Measurements from ENCODE around the gene MISP3. TPM values are rescaled to one million over a fixed set of nuclear protein-coding genes. Genes with fewer than 3 reads are reported as not detected.

MISP3 gene
- total RNA-seq, 8 experiments from 2014 or later, result 0.51 to 7.6 (median 2.1) TPM

- Histone ChIP-seq H3K4me1 (replicated peaks in 1 of 2) (peaks cover 6 to 11% of the 10 kb centered on the region in 2 donors), H3K4me3 (peak overlapping the region; percentile 55 to 81 (median 66)), H3K27ac (no peak overlapping the region)
- ATAC-seq (replicated peaks in 6 of 8), result no peak
- WGBS, 10 experiments, result 62 to 94% (median 87%) methylated on average over 2 to 7 of the region's 30 CpGs; no CpG with 5 or more reads in 2 of the 10 experiments
- in situ Hi-C loops (cut with MboI; ENCODE audit: low pct_unique_long_range_greater_than_20kb in 2 of 9, low sequenced_read_pairs in 9 of 9, unreplicated experiment in 9 of 9), result loop anchor here in 1 of 9 experiments (10.0 kb wide), 1 partner anchor 214 kb away; the partner anchor contains the start of gene NANOS3
Observed at GRCh38 chr19:14088634-14089411, 16.2 kb downstream of the MISP3 start.

GRCh38 chr19:14089412-14089661, 16.8 kb downstream of the MISP3 start:
- Histone ChIP-seq H3K27ac (no peak overlapping the region), H3K4me1 (replicated peaks in 1 of 2) (peaks cover 6 to 11% of the 10 kb centered on the region in 2 donors), H3K4me3 (peak overlapping the region; percentile 55 to 81 (median 66))
- no peak for ATAC-seq (replicated peaks in 6 of 8)
- in situ Hi-C loops (cut with MboI; ENCODE audit: low pct_unique_long_range_greater_than_20kb in 2 of 9, low sequenced_read_pairs in 9 of 9, unreplicated experiment in 9 of 9), result loop anchor here in 1 of 9 experiments (10.0 kb wide), 1 partner anchor 215 kb away; the partner anchor contains the start of gene NANOS3
- WGBS, 10 experiments, result 0 to 67% (median 21%) methylated on average over 1 to 5 of the region's 16 CpGs; no CpG with 5 or more reads in 3 of the 10 experiments

DNA sequence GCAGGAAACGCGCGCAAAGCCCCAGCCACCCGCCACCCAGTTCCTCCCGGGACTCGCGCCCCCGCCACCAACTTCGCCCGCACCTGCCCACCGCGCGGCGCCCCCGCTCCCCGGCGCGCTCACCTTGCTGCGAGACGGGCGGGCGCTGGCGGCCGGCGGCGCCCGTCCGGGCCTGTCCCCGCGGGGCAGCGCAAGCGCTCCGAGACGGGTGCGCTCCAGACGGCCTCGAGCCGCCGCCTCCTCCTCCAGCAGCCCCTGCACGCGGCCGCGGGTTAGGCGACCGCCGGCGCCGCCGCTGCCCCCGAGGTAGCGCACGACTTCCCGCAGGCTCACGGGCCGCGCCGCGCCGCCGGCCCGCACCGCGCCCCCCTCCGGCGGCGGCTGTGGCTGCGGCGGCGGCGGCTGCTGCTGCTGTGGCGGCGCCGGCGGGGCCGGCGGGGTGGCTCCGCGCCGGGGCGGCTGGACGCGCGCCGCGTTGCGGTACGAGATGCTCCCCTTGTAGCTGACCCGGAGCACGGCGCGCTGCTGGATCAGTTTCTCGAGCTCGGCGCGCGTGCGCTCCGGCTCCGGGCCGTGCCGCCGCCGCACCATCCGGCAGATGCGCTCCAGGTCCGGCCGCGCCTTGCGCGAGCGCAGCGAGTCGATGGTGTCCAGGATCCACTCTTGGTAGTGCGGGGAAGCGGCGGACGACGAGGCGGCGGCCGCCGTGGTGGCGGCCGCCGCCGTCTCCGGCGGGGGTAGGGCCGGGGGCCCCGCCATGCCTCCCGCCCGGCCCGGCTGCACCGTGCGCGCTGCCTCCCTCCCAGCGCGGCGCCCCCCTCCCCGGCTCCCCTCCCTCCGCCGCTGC, 17.3 kb downstream of the MISP3 start:
- in situ Hi-C loops (cut with MboI; ENCODE audit: low pct_unique_long_range_greater_than_20kb in 2 of 9, low sequenced_read_pairs in 9 of 9, unreplicated experiment in 9 of 9), result loop anchor here in 1 of 9 experiments (10.0 kb wide), 1 partner anchor 215 kb away; the partner anchor contains the start of gene NANOS3
- peak overlapping the region; percentile 83 to 86 for H3K27ac ChIP-seq
- H3K4me1 ChIP-seq (replicated peaks in 1 of 2), result peaks cover 6 to 11% of the 10 kb centered on the region in 2 donors
- WGBS, 10 experiments, result no CpG with 5 or more reads among the region's 142 CpGs
- peak overlapping the region; percentile 55 to 81 (median 66) for H3K4me3 ChIP-seq
- ATAC-seq (replicated peaks in 6 of 8), result peak; percentile 24 to 51 (median 38)

DNA sequence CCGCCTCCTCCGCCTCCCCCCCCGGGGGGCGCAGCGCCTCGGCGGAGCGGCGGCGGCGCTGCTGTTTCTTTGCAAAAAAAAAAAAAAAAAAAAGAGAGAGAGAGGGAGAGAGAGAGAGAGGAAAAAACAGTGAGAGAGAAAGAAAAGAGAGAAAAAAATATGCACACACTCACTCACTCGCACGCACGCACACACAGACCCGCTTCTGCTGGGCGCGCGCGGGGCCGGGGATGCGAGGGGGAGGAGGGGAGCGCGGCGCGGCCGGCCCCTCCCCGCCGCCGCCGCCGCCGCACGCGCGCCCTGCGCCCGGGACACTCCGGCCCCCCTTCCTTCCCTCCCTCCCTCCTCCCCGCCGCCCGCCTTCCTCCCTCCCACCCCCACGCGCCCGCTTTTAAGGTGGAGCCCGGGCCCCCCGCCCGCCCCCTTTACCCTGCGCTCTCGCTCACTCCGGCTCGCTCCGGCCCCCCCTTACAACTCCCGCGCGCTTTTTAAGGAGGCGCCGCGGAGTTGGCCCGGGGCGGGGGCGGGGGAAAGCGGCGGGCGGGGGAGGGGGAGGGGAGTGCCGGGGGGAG, 18.0 kb downstream of the MISP3 start, which contains the start of gene SAMD1:
Gene SAMD1, minus strand, starts transcription at position 243 of the 572 bp plus-strand sequence.
- Histone ChIP-seq H3K4me1 (replicated peaks in 1 of 2) (peaks cover 6 to 11% of the 10 kb centered on the region in 2 donors), H3K4me3 (peak within 1 kb of the TSS; percentile 55 to 81 (median 66)), H3K27ac (peak within 1 kb of the TSS; percentile 83 to 86)
- in situ Hi-C loops (cut with MboI; ENCODE audit: low pct_unique_long_range_greater_than_20kb in 2 of 9, low sequenced_read_pairs in 9 of 9, unreplicated experiment in 9 of 9), result no loop called here
- no CpG with 5 or more reads among the region's 65 CpGs for WGBS, 10 experiments
- peak; percentile 48 to 83 (median 77) for ATAC-seq (replicated peaks in 6 of 8)

GRCh38 chr19:14091081-14091812, 18.7 kb downstream of the MISP3 start:
- peak overlapping the region; percentile 30 to 83 for H3K27ac ChIP-seq
- in situ Hi-C loops (cut with MboI; ENCODE audit: low pct_unique_long_range_greater_than_20kb in 2 of 9, low sequenced_read_pairs in 9 of 9, unreplicated experiment in 9 of 9), result no loop called here
- H3K4me3 ChIP-seq, result peak overlapping the region; percentile 55 to 81 (median 66)
- ATAC-seq (replicated peaks in 6 of 8), result peak; percentile 57 to 78 (median 70)
- 0 to 10% (median 2%) methylated on average over 3 to 11 of the region's 72 CpGs; no CpG with 5 or more reads in 7 of the 10 experiments for WGBS, 10 experiments
- H3K4me1 ChIP-seq (replicated peaks in 1 of 2), result peaks cover 6 to 11% of the 10 kb centered on the region in 2 donors

DNA sequence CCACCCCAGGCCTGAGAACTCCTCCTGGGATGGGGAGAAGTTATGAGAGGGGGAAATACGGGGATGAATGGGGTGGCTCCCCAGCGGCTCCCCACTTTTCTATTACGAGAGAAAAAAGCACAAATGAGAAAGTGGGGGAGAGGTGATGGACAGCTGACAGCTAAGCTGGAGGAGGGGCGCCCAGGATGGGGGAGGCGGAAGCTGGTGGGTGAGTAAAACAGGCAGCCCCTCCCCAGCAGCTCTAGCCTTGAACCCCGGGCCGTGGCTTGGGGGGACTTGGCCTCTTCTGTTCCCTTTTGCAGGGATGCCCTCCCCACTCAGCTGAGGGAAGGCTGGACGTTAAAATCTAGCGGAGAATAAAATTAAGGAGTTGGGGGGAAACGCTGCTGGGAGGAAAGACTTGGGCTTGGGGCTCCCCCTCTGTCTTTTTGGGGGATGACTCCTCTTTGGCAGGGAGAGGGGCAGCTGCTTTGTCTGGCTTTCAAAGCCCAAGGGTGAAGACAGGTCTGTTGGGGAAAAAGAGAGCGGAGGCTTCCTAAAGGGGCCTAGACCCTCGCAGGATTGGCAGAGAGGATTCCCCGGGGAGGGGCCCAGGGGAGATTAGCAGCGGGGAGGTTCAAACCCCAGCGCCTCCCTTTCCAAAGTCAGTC, 19.4 kb downstream of the MISP3 start:
- ATAC-seq (replicated peaks in 6 of 8), result no peak

DNA sequence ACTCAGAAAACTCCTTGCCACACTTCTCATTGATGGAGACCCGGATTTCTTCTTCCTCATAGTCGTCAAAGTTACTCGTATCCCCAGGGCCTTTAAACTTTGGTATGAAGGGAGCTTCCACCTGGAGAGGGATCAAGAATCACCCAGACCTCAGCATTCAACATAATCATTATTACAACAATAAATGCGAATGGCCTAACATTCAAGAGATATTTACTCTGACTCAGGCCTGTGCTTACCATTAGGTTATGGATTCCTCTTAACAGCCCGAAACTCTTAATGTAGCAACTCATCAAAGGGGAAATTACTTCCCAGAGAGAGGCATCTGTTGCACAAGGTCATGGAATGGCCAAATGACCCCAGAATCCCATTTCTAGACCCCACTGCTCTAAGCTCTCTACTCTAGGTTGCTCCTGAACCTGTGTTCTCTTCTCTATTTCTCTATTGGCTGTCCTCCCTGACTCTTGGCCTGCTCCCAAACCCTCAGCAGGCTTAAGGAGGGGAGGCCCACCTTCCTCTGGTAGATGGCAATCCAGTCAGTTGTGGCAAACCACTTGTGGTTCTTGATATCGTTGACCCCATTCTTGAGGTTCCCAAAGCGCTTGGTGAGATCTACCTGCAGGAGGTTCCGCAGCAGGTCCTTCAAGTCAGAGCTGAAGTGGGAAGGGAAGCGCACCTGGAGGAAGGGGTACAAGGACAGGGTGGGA, 20.7 kb downstream of the MISP3 start:
- ATAC-seq (replicated peaks in 6 of 8), result no peak
- in situ Hi-C loops (cut with MboI; ENCODE audit: low pct_unique_long_range_greater_than_20kb in 2 of 9, low sequenced_read_pairs in 9 of 9, unreplicated experiment in 9 of 9), result no loop called here
- WGBS, 10 experiments, result 94 to 100% (median 100%) methylated on average over 1 to 5 of the region's 9 CpGs; no CpG with 5 or more reads in 3 of the 10 experiments

More for the DNA sequence above, 19.4 kb downstream of the MISP3 start:
- Histone ChIP-seq H3K4me1 (replicated peaks in 1 of 2) (peaks cover 6 to 11% of the 10 kb centered on the region in 2 donors), H3K4me3 (peak overlapping the region; percentile 55 to 81 (median 66)), H3K27ac (no peak overlapping the region)
- in situ Hi-C loops (cut with MboI; ENCODE audit: low pct_unique_long_range_greater_than_20kb in 2 of 9, low sequenced_read_pairs in 9 of 9, unreplicated experiment in 9 of 9), result no loop called here
- WGBS, 10 experiments, result 17 to 67% (median 30%) methylated on average over 1 to 3 of the region's 15 CpGs; no CpG with 5 or more reads in 5 of the 10 experiments

GRCh38 chr19:14094854-14095253, 22.3 kb downstream of the MISP3 start:
- in situ Hi-C loops (cut with MboI; ENCODE audit: low pct_unique_long_range_greater_than_20kb in 2 of 9, low sequenced_read_pairs in 9 of 9, unreplicated experiment in 9 of 9), result no loop called here
- WGBS, 10 experiments, result 83 to 100% (median 94%) methylated on average over 3 to 6 of the region's 7 CpGs; no CpG with 5 or more reads in 3 of the 10 experiments

More for the DNA sequence above, 20.7 kb downstream of the MISP3 start:
- Histone ChIP-seq H3K4me1 (replicated peaks in 1 of 2) (peaks cover 6 to 11% of the 10 kb centered on the region in 2 donors), H3K4me3 (no peak overlapping the region), H3K27ac (no peak overlapping the region)

DNA sequence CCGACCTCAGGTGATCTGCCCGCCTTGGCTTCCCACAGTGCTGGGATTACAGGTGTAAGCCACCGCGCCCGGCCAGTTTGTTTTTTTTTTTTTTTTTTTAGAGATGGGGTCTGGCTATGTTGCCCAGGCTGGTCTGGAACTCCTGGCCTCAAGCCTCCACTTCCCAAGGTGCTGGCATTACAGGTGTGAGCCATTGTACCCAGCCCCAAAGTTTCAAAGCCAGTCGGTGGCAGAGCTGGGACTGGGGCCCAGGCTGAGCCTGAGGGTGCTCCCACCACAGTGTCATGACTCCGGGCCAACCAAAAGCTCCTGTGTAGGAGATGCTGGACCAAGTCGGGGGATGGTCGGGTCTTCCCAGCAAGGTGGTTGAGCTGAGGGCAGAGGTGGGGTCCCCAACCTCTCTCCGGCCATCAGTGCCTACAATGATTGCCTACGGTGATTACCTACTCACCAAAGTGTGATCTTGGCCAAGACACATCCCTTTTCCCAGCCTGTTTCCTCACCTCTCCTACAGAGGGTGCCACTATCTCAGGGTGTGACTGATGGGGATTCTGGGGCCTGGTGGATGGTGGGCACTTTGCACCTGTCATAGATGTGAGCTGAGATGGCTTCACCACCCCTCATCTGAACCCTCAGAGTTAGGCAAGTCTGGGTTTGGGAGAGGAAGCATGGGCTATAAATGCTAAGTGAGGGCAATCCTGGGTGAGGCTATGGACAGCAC, 23.8 kb downstream of the MISP3 start:
- in situ Hi-C loops (cut with MboI; ENCODE audit: low pct_unique_long_range_greater_than_20kb in 2 of 9, low sequenced_read_pairs in 9 of 9, unreplicated experiment in 9 of 9), result no loop called here
- no peak overlapping the region for H3K4me3 ChIP-seq
- no peak for ATAC-seq (replicated peaks in 6 of 8)
- H3K27ac ChIP-seq, result no peak overlapping the region
- peaks cover 0 to 5% of the 10 kb centered on the region in 2 donors for H3K4me1 ChIP-seq (replicated peaks in 1 of 2)
- WGBS, 10 experiments, result 92 to 100% (median 100%) methylated on average over 1 to 4 of the region's 11 CpGs; no CpG with 5 or more reads in 6 of the 10 experiments

More at GRCh38 chr19:14094854-14095253, 22.3 kb downstream of the MISP3 start:
- no peak overlapping the region for H3K27ac ChIP-seq
- H3K4me1 ChIP-seq (replicated peaks in 1 of 2), result peaks cover 0 to 5% of the 10 kb centered on the region in 2 donors
- H3K4me3 ChIP-seq, result no peak overlapping the region
- no peak for ATAC-seq (replicated peaks in 6 of 8)

- peak in 5 of 8 experiments; percentile 9 to 35 (median 18) for ATAC-seq (replicated peaks in 6 of 8)
- H3K4me3 ChIP-seq, result no peak overlapping the region
- in situ Hi-C loops (cut with MboI; ENCODE audit: low pct_unique_long_range_greater_than_20kb in 2 of 9, low sequenced_read_pairs in 9 of 9, unreplicated experiment in 9 of 9), result no loop called here
- 40 to 100% (median 83%) methylated on average over 1 to 15 of the region's 21 CpGs; no CpG with 5 or more reads in 5 of the 10 experiments for WGBS, 10 experiments
- no peaks in the 10 kb centered on the region for H3K4me1 ChIP-seq (replicated peaks in 1 of 2)
- no peak overlapping the region for H3K27ac ChIP-seq
Observed at GRCh38 chr19:14097532-14098151, 25.1 kb downstream of the MISP3 start.
